Fibroblast of peridontal ligament (primary cell): ENCODE measurements around the gene TERB1.

Experiments
- DNase-seq: peaks from one replicate; pipeline ENCODE4 v3.0.0-alpha.2; 2010; ENCODE audit errors: extremely low read depth

TERB1 gene, protein sequence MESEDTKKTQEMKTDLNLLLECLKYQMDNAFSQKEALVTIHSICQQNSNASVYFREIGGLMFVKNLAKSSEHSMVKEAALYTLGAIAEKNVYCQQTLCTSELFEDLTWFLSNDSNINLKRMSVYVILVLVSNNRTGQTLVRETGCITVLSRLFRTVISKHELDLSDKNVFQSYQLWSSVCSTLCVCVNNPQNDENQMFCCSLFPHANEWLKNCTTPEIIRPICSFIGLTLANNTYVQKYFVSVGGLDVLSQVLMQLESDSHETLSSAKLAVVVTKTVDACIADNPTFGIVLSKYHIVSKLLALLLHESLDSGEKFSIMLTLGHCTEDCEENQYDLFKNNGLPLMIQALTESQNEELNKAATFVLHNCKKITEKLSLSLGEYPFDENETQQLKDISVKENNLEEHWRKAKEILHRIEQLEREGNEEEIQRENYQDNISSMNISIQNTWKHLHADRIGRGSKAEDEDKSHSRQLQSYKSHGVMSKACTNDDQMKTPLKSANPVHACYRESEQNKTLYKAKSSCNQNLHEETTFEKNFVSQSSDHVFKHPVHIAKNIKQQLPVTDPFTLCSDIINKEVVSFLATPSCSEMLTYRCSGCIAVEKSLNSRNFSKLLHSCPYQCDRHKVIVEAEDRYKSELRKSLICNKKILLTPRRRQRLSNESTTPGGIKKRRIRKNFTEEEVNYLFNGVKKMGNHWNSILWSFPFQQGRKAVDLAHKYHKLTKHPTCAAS

DNA sequence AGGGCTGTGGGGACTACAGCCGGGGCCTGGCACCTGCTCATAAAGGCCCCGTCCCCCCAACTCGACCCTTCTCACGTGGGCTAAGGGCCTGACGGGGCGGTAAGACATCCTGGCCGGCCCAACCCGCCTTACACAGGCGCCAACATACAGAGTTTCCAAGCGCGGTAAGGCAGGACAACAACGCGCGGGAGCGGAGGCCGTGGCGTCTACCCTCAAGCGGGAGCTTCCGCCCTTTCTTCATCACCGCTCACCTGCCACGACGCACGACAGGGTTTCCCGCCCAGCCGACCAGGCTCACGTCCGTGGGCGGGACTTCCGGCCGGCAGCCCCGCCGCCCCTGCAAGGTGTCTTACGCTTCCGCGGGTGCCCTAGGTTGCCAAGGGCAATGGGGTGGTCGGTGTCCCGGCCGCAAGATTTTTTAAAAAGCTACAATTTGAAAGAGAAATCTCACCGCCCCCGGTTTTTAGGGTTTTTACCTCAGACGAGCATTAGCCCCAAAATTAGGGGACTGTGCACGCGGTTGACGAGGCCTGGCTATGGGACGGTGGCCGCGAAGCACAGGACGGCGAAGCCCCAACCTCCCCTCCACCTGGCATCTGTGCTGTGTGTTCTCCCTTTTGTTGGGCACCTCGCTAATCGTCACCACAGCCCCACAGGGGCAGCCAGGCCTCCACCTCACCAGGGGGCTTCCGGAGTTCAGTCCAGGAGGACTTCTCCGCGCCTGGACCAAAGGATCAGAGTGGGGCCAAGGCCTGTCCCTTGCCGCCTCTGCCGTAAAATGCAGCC lies at the start of gene TERB1:
TERB1 (minus strand) TSS at position 265 of the 786 bp plus-strand sequence. CDS start 4,786 bp downstream, outside the sequence.
- no peak for DNase-seq

DNA sequence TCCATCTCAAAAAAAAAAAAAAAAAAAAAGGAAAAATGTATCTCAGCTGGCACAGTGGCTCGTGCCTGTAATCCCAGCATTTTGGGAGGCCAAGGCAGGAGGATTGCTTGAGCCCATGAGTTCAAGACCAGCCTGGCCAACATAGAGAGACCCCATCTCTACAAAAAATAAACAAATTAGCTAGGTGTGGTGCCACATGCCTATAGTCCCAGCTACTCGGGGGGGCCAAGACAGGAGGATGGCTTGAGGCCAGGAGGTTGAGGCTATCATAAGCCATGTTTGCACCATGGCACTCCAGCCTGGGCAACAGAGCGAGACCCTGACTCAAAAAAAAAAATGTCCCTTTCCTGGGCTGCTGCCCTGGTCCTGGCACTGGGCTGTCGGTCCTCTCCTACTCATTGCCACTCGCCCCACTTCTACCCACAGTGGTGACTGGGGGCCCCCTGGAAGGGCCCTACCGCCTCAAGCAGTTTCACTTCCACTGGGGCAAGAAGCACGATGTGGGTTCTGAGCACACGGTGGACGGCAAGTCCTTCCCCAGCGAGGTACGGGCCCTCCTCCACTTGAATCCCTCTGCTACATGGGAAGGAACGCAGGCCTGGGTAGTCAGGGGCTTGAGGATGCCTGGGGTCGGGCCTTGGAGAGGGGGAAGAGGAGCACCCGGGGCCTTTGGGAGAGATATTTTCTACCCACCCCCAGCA lies 48.9 kb upstream of the TERB1 start:
- no peak for DNase-seq

DNA sequence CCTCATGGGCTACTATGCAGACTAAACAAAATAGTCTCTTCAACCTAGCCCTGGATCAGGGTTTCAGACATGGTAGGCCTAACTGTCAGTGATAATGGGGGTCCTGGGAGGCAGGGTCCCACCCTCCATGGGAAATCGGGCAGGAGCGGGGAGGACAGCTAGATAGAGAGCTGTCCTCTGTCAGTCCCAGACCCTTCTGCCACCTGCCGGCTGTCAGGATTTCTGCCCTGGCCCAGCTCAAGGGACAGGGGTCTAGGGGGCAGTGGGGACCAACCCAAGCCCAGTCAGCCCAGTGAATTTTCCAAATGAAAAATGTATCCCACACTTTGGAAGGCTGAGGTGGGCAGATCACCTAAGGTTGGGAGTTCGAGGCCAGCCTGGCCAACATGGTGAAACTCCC lies 48.2 kb upstream of the TERB1 start:
- no peak for DNase-seq

- no peak for DNase-seq
Measured at GRCh38 chr16:66849021-66849420, 47.6 kb upstream of the TERB1 start.

GRCh38 chr16:66848172-66848571 lies 46.8 kb upstream of the TERB1 start:
- no peak for DNase-seq

DNA sequence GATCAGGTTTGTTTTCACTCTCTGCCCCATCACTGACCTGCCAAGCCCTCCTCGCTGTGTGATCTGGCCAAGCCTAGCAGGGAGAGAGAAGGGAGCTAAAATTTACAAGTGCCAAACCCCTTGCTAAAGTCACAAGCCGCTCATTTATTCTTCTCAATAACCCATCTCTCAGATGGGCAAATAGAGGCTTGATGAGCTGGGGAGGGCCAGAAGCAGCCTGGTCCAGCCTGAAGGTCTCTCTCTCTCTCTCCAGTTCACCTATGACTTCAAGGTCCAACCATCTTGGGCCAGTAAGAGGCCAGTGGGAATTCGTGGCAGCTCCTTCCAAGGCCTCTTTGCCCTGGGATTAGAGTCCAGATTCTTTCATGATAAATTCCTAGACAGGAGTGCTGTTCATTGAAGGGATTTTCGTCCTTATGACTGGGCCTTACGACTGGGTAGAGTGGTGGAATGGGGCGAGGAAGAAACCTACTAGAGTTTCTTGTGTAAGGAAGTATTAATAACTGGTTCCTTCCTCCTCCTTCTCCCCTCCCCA lies 46.2 kb upstream of the TERB1 start:
- DNase-seq = no peak

DNA sequence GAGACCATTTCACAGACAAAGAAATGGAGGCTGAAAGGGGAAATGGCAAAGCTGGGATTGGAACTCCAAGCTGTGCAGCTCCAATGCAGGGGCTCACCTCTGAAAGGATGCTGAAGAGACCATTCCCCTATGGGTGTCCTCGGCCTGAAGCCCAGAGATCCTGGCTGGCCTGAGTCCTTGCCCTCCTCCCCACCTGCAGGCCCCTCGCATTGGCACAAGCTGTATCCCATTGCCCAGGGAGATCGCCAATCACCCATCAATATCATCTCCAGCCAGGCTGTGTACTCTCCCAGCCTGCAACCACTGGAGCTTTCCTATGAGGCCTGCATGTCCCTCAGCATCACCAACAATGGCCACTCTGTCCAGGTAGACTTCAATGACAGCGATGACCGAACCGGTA lies 45.4 kb upstream of the TERB1 start:
- DNase-seq = no peak

DNA sequence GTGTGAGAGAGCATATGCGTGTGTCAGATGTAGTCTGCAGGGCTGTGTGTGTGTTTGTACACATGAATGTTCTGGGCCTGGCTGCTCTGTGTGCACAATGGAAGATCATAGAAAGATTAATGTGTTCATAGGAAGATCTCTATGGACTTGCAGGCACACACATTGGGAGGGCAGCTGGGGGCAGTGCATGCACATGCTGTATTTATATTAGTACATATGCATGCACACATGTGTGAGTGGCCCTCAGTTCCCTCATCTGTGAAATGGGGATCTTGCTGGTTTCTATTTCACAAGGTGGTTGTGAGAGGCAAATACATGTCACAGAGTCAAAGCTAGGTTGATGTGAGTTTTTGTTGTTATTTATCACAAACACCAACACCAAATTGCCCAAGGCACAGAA lies 44.9 kb upstream of the TERB1 start:
- no peak for DNase-seq

DNA sequence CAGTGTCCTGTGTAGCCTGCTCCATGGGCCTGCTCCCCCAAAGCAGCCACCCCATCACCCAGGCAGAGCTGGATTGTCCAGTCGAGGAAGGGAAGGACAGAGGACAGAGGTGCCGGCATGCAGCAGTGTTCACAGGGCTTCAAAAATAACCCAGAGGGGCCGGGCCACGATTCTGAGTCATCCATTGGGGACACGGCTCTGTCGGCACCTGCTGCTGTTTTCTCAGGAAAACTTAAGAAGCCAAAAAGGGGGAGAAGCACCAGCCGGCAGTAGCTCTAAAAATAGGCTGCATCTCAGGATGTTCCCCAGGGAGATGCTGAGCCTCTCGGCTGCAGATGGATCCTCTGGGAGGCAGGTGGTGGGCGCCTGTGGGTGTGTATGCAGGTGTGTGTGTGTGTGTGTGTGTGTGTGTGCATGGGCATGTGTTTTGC lies 44.4 kb upstream of the TERB1 start:
- no peak for DNase-seq

DNA sequence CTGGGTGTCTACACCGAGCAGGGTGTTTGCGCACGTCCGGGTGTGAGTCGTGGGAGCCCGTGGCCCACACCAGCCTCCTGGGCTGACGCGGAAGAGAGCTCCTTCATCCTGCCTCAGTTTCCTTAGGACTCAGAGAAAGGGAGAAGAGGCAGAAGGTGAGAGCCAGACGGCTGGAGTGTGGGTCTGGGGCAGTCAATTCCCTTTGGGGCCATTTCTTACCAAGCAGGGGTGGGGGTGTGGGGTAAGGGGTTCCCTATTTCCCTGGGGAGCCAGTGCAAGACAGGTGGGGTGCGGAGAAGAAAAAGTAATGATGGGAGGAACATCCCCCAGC lies 43.7 kb upstream of the TERB1 start:
- no peak for DNase-seq

DNA sequence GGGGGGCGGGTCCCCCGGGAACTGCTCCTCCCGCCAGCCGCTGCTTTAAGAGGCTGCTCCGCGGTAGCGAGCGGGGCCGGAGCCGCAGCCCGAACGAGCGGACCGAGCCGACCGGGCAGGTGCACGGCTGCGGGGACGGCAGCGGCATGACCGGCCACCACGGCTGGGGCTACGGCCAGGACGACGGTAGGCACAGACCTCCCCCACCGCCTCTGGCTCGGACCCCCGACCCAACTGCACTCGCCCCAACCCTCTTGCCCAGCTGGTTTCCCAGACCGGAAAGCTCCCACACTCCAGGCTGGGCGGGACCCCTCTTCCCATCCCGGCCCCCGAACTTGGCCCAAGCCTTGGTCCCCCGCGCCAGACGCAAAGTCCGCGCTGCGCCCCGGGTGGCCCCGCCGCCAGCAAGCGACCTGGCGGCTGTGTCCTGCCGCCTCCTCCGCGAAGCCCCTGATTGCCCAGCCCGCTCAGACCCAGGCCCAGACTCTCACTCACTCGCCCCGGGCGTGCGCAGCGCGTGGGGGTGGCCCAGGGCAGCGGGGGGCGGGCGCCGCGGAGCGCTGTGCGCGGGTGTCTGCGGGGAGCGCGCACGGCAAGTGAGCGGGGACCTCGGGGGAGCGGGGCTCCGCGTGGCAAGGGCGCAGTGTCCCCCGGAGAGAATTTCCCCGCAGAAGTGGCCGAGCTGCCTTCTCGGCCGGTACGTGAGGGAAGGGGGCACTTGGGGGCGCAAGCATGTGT lies 43.1 kb upstream of the TERB1 start, which contains the start of gene CA7:
CA7 (plus strand) TSS at position 73 of the 738 bp plus-strand sequence; CDS start at position 147, 74 bp downstream.
- no peak for DNase-seq

DNA sequence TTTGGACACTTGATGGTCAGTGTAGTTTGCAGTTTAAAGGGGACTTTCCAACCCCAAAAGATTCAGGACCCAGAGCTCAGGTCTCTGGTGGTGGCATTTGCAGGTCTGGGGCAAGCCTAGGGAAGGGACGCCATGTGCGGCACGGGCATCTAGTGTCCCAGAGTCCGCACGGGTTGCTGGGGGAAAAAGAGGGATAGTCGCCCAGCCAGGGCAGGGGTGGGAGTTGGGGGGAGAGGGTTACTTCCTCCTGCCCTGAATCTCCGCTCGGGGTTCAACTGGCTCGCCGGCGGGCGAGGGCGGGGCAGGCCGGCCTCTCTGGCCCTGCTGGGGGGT lies 42.6 kb upstream of the TERB1 start:
- DNase-seq = no peak

- DNase-seq = no peak
Measured at GRCh38 chr16:66843191-66843590, 41.8 kb upstream of the TERB1 start.

GRCh38 chr16:66842765-66843164 lies 41.4 kb upstream of the TERB1 start:
- DNase-seq = no peak

DNA sequence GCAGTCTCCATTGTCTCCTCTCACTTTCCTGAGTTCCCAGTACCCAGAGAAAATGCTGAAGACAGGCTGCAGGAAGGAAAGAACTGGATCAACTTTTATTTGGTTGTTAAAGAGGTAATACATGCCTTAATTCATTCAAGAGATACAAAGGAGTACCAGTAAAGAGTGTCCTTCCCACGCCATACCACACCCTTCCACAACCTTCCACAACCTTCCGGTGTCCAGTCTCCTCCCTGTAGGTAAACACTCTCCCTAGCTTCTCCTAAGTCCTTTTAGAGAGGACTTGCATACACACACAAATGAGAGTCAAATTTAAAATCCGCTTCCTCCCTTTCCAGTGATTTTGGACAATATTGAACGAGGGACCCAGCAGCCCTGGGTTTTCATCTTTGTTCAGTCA lies 40.0 kb upstream of the TERB1 start:
- no peak for DNase-seq

GRCh38 chr16:66840883-66841282 lies 39.5 kb upstream of the TERB1 start:
- DNase-seq = no peak

GRCh38 chr16:66834746-66835145 lies 33.4 kb upstream of the TERB1 start:
- no peak for DNase-seq

DNA sequence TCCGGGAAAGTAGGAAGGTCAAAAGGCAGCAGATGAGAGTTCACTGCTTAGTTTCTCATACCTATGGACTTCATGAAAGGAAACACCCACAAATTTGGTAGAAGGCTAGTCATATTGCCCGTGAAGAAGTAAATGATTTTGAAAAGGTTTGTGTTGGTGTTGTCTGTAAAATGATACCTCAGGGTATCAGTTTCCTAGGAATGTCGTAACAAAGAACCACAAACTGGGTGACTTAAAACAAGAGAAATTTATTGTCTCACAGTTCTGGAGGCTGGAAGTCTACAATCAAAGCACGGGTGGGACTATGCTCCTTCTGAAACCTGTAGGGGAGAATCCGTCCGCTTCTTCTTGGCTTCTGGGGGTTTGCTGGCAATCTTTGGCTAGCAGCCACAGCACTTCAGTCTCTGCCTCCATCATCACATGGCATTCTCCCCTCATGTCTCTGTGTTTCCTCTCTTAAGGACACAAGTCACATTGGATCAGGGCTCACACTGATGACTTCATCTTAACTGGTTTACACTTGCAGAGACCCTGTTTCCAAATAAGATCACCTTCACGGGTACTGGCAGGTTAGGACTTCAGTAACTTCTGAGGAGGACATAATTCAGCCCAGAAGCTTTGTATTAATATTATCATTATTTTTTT lies 31.4 kb upstream of the TERB1 start:
- DNase-seq = peak; percentile 63

- DNase-seq = no peak
Measured at GRCh38 chr16:66832190-66832589, 30.8 kb upstream of the TERB1 start.
